ENCODE results near the gene ME3. TPM values are rescaled to one million over a fixed set of nuclear protein-coding genes. Genes with fewer than 3 reads are reported as not detected.

Gene ME3
- total RNA-seq, 1 experiment from 2014 or later = 0.30 TPM

GRCh38 chr11:86717817-86718501 is 45.5 kb upstream of the ME3 start (continued):
- TF ChIP-seq YY1 (IDR thresholded peaks at IDR 0.05; ENCODE audit: extremely low read depth, insufficient replicate concordance, low read depth, low read length) (no peak), EZH2 (IDR thresholded peaks at IDR 0.05) (no peak), SRF (IDR thresholded peaks at IDR 0.05; ENCODE audit: low read depth) (no peak), SP1 (IDR thresholded peaks at IDR 0.05; ENCODE audit: low read depth) (no peak), RAD21 (IDR thresholded peaks at IDR 0.05; ENCODE audit: low read depth) (no peak), CBX3 (IDR thresholded peaks at IDR 0.05; ENCODE audit: low read depth) (no peak), TCF7L2 (IDR thresholded peaks at IDR 0.05; ENCODE audit: borderline replicate concordance, extremely low read depth, insufficient read depth, insufficient read length) (no peak), POLR2A (IDR thresholded peaks at IDR 0.05; ENCODE audit: borderline replicate concordance, extremely low read depth, insufficient read depth, insufficient read length) (no peak), ZNF274 (IDR thresholded peaks at IDR 0.05; ENCODE audit: low read depth, low read length) (no peak), EZH2phosphoT487 (IDR thresholded peaks at IDR 0.05; ENCODE audit: borderline replicate concordance) (no peak)

- ChIA-PET POLR2A (no interaction called here), RAD21 (ENCODE audit: low non-redundant PET in 1 of 2, low total read pairs in 2 of 2, uncharacterized antibody in 2 of 2, unreplicated experiment in 2 of 2) (no interaction called here), CTCF (no interaction called here)
- Histone ChIP-seq H2AFZ (ENCODE audit: low read depth, low read length, poor library complexity, severe bottlenecking) (no peak overlapping the region), H3K27ac (ENCODE audit: low read depth, low read length) (no peak overlapping the region), H3K27me3 (ENCODE audit: insufficient read depth, low read length) (no peaks in the 10 kb centered on the region), H3K36me3 (ENCODE audit: control insufficient read depth in 1 of 2, insufficient read depth in 2 of 2, low read length in 2 of 2) (no peaks in the 10 kb centered on the region), H3K9ac (ENCODE audit: low read length) (no peak overlapping the region), H3K9me2 (ENCODE audit: insufficient read depth) (no peaks in the 10 kb centered on the region), H3K4me2 (ENCODE audit: low read length) (no peak overlapping the region), H3K4me3 (replicated peaks in 1 of 2; ENCODE audit: low read depth in 1 of 2, low read length in 2 of 2) (no peak overlapping the region), H4K20me1 (ENCODE audit: insufficient read depth) (no peaks in the 10 kb centered on the region), H3K9me3 (ENCODE audit: control insufficient read depth in 1 of 2, insufficient read depth in 1 of 2, low read depth in 1 of 2, low read length in 2 of 2) (no peaks in the 10 kb centered on the region), H3K79me2 (ENCODE audit: insufficient read depth, low read length) (no peaks in the 10 kb centered on the region), H3K4me1 (ENCODE audit: control insufficient read depth in 1 of 2, insufficient read depth in 2 of 2, low read length in 2 of 2) (peaks cover 3 to 9% of the 10 kb centered on the region in 2 experiments; a peak in 3 of 4 replicates)
- intact Hi-C loops (cut with micrococcal nuclease) = no loop called here
- ATAC-seq (no peak), DNase-seq (ENCODE audit: low read depth, low spot score) (no peak)
- BruUV-seq (replicated peaks) = no TSS peak
- TF ChIP-seq ATF3 (IDR thresholded peaks at IDR 0.05) (no peak), ELF1 (IDR thresholded peaks at IDR 0.05; ENCODE audit: borderline replicate concordance, low read depth) (no peak), ZFX (IDR thresholded peaks at IDR 0.05) (no peak), REST (IDR thresholded peaks at IDR 0.05; ENCODE audit: low read depth) (no peak), POLR2A (IDR thresholded peaks at IDR 0.05; ENCODE audit: borderline replicate concordance, extremely low read depth, insufficient read depth, insufficient read length) (no peak), ZNF274 (IDR thresholded peaks at IDR 0.05; ENCODE audit: low read depth, low read length) (no peak), SP1 (IDR thresholded peaks at IDR 0.05; ENCODE audit: low read depth) (no peak), MAX (IDR thresholded peaks at IDR 0.05) (no peak), EZH2 (IDR thresholded peaks at IDR 0.05) (no peak), CBX3 (IDR thresholded peaks at IDR 0.05; ENCODE audit: low read depth) (no peak)
Measured at GRCh38 chr11:86715611-86716010, 43.2 kb upstream of the ME3 start.

All from HCT116 (cell line).